GM12878 (cell line): Measurements from ENCODE around the gene LY6G5B. TPM values are rescaled to one million over a fixed set of nuclear protein-coding genes. Genes with fewer than 3 reads are reported as not detected.

Experiments
- BCLAF1 ChIP-seq: fragments of 450-650 bp; IDR thresholded peaks from 2 replicates; pipeline ENCODE4 v1.6.1; 2017; ENCODE audit warnings: antibody characterized with exemption, mild to moderate bottlenecking, moderate library complexity
- CBFB ChIP-seq: IDR thresholded peaks from 2 replicates; pipeline ENCODE4 v1.6.1; 2016; ENCODE audit warnings: antibody characterized with exemption, low read depth
- CBX5 ChIP-seq: sonication (generic); IDR thresholded peaks from 2 replicates; pipeline ENCODE4 v1.6.1; 2016; ENCODE audit warnings: low read depth, moderate library complexity, mild to moderate bottlenecking, inconsistent platforms
- CEBPB ChIP-seq, 2 experiments: fragments of 150-350 bp in 1 of 2; IDR thresholded peaks; 2 replicates each; pipeline ENCODE4 v1.6.1; 2012 to 2014; ENCODE audit warnings: low read depth in 2 of 2, low read length in 2 of 2, borderline replicate concordance in 1 of 2, inconsistent platforms in 1 of 2
- CREB1 ChIP-seq: IDR thresholded peaks from 2 replicates; pipeline ENCODE4 v1.6.1; 2012; ENCODE audit warnings: low read depth, mild to moderate bottlenecking, inconsistent platforms
- E2F4 ChIP-seq: IDR thresholded peaks from 2 replicates; pipeline ENCODE4 v1.6.1; 2012; ENCODE audit warnings: low read depth, low read length, improper control_type of control experiment
- FOXK2 ChIP-seq: fragments of 450-650 bp; IDR thresholded peaks from 2 replicates; pipeline ENCODE4 v1.6.1; 2017; ENCODE audit warnings: mild to moderate bottlenecking, moderate library complexity
- HSF1 ChIP-seq: fragments of 150-350 bp; IDR thresholded peaks from 2 replicates; pipeline ENCODE4 v1.6.1; 2014; ENCODE audit warnings: mild to moderate bottlenecking, low read depth, low read length
- KAT2A ChIP-seq: conservative IDR thresholded peaks from 2 replicates; pipeline ENCODE4 v1.6.1; 2011; ENCODE audit warnings: low read depth, low read length; ENCODE audit not compliant: control insufficient read depth
- NR2F1 ChIP-seq: fragments of 450-650 bp; conservative IDR thresholded peaks from 2 replicates; pipeline ENCODE4 v1.6.1; 2017; ENCODE audit warnings: mild to moderate bottlenecking
- PRDM15 ChIP-seq: fragments of 450-650 bp; formaldehyde crosslinking; IDR thresholded peaks from 2 replicates; pipeline ENCODE4 v1.4.0; 2020; ENCODE audit warnings: mild to moderate bottlenecking, moderate library complexity
- ZBTB40 ChIP-seq: fragments of 450-650 bp; IDR thresholded peaks from 2 replicates; pipeline ENCODE4 v1.6.1; 2016; ENCODE audit warnings: mild to moderate bottlenecking, moderate library complexity, borderline replicate concordance
- ZZZ3 ChIP-seq: IDR thresholded peaks from 2 replicates; pipeline ENCODE4 v1.6.1; 2011; ENCODE audit warnings: low read depth; ENCODE audit not compliant: control insufficient read depth, insufficient read length
- polyA plus RNA-seq, 11 experiments: library from polyadenylated mRNA; depleted of rRNA in 4 of 11; unstranded in 6 of 11; stranded (reverse) in 5 of 11; fragments of >200 nt; fragmentation: Nextera tagmentation in 4 of 11; fragmentation: Illumina TruSeq in 1 of 11; extraction: Ambion mirVana in 4 of 11; extraction: Trizol in 1 of 11; gene quantifications; 1 replicate in 1 of 11; 2 replicates in 10 of 11; pipeline versions ENCODE4 v1.2.1 to v1.2.3, GENCODE V29; 2011 to 2016; ENCODE audit warnings: inconsistent platforms in 2 of 11, missing spikeins in 2 of 11, low read depth in 1 of 11
- total RNA-seq, 4 experiments: library from RNA; depleted of rRNA in 3 of 4; stranded (reverse); fragments of >200 nt in 3 of 4; fragmentation: Illumina TruSeq in 1 of 4; extraction: Trizol in 1 of 4; gene quantifications; 2 replicates each; pipeline versions ENCODE4 v1.2.1 to v1.2.3, GENCODE V29; 2013 to 2021

LY6G5B gene
- total and polyA plus RNA-seq, 10 of the 15 experiments (the other 5 are each of a cell fraction or from before 2014, with no cell fraction given), result 3.2 to 16.5 (median 7.5) TPM

GRCh38 chr6:31702819-31703716 lies 33.3 kb downstream of the LY6G5B start, which contains the start of gene ABHD16A (continued):
- peak; percentile 88 for TF ChIP-seq BCLAF1
- no peak; the same call in 1 of the 2 replicates for TF ChIP-seq ZBTB40
- peak; percentile 58; the same call in 1 of the 2 replicates for TF ChIP-seq NR2F1
- TF ChIP-seq CREB1, result peak; percentile 96
- no peak; the same call in 1 of the 2 replicates for TF ChIP-seq E2F4
- no peak for TF ChIP-seq CBX5
- peak; percentile 97 for TF ChIP-seq FOXK2
- TF ChIP-seq CEBPB (IDR thresholded peaks at IDR 0.05; ENCODE audit: borderline replicate concordance in 1 of 2, low read depth in 2 of 2, low read length in 2 of 2), result peak in 1 of 2 experiments; percentile 94; a peak in 2 of 4 replicates
- no peak for TF ChIP-seq ZZZ3
- TF ChIP-seq CBFB, result peak; percentile 75
- TF ChIP-seq HSF1, result no peak
- TF ChIP-seq PRDM15 (CRISPR knock-in tag), result no peak
- no peak for TF ChIP-seq KAT2A
